ENCODE data around the gene FABP1. TPM values are rescaled to one million over a fixed set of nuclear protein-coding genes. Genes with fewer than 3 reads are reported as not detected.

The FABP1 gene
- polyA plus RNA-seq, 1 of the 3 experiments (the other 2 are of a cell fraction): not detected

GRCh38 chr2:88141952-88142351, 14.1 kb upstream of the FABP1 start:
- no peak overlapping the region for H3K4me3 ChIP-seq (ENCODE audit: low read depth in 2 of 2, low read length in 1 of 2)
- H3K27ac ChIP-seq (ENCODE audit: low read depth in 2 of 2, low read length in 1 of 2): no peak overlapping the region
- H3K79me2 ChIP-seq (ENCODE audit: insufficient read depth): no peaks in the 10 kb centered on the region
- ChIA-PET CTCF (interaction anchor here (0.8 to 1.3 kb wide), 3 partner anchors 18 to 81 kb away, joined by 3 to 6 read pairs (median 3); no protein-coding TSS in a partner anchor), POLR2A (no interaction called here)
- H3K9ac ChIP-seq: no peak overlapping the region
- H3K9me2 ChIP-seq: no peaks in the 10 kb centered on the region
- no peak overlapping the region for H2AFZ ChIP-seq (ENCODE audit: low read depth)
- 43% methylated on average over 2 of the region's 2 CpGs for whole genome bisulfite sequencing (ENCODE audit: low lambda C conversion rate)
- no peaks in the 10 kb centered on the region for H3F3A ChIP-seq (replicated peaks; ENCODE audit: insufficient read depth)
- H4K20me1 ChIP-seq (ENCODE audit: insufficient read depth): no peaks in the 10 kb centered on the region
- no peak for DNase-seq
- no peaks in the 10 kb centered on the region for H3K4me1 ChIP-seq (ENCODE audit: control insufficient read depth in 1 of 2, insufficient read depth in 2 of 2, low read depth in 1 of 2, low read length in 1 of 2)
- no peak for TF ChIP-seq CHD2 (IDR thresholded peaks at IDR 0.05; ENCODE audit: low read length, partially characterized antibody)
- no peaks in the 10 kb centered on the region for H3K27me3 ChIP-seq (ENCODE audit: insufficient read depth)
- no peaks in the 10 kb centered on the region for H3K9me3 ChIP-seq
- H3K4me2 ChIP-seq: no peak overlapping the region
- no peaks in the 10 kb centered on the region for H3K36me3 ChIP-seq (replicated peaks in 1 of 2; ENCODE audit: control insufficient read depth in 1 of 2, insufficient read depth in 2 of 2, low read length in 1 of 2)

- no peak overlapping the region for H2AFZ ChIP-seq (ENCODE audit: low read depth)
- no peaks in the 10 kb centered on the region for H3F3A ChIP-seq (replicated peaks; ENCODE audit: insufficient read depth)
- no peaks in the 10 kb centered on the region for H3K4me1 ChIP-seq (ENCODE audit: control insufficient read depth in 1 of 2, insufficient read depth in 2 of 2, low read depth in 1 of 2, low read length in 1 of 2)
- no peaks in the 10 kb centered on the region for H3K36me3 ChIP-seq (replicated peaks in 1 of 2; ENCODE audit: control insufficient read depth in 1 of 2, insufficient read depth in 2 of 2, low read length in 1 of 2)
- H3K9me2 ChIP-seq: no peaks in the 10 kb centered on the region
- H3K4me2 ChIP-seq: no peak overlapping the region
- no peak for TF ChIP-seq FOSL2 (IDR thresholded peaks at IDR 0.05; ENCODE audit: borderline replicate concordance, low read depth)
- no peak for TF ChIP-seq IRF3 (IDR thresholded peaks at IDR 0.05; ENCODE audit: low read depth, low read length)
- TF ChIP-seq ELF1 (IDR thresholded peaks at IDR 0.05): no peak
- TF ChIP-seq MXI1 (IDR thresholded peaks at IDR 0.05; ENCODE audit: low read depth, low read length): no peak
- TF ChIP-seq FOXM1 (IDR thresholded peaks at IDR 0.05; ENCODE audit: low read depth): no peak
- no peak for TF ChIP-seq RAD21 (IDR thresholded peaks at IDR 0.05; ENCODE audit: low read length)
- no peak for TF ChIP-seq POLR2AphosphoS5 (IDR thresholded peaks at IDR 0.05; ENCODE audit: low read depth, low read length)
- no peaks in the 10 kb centered on the region for H4K20me1 ChIP-seq (ENCODE audit: insufficient read depth)
- no peaks in the 10 kb centered on the region; the same call in 1 of the 2 replicates for H3K27me3 ChIP-seq (ENCODE audit: insufficient read depth)
- H3K4me3 ChIP-seq (ENCODE audit: low read depth in 2 of 2, low read length in 1 of 2): no peak overlapping the region
- no peak for DNase-seq
- ChIA-PET CTCF (interaction anchor here (1.1 kb wide), 1 partner anchor 20 kb away, joined by 6 read pairs; no protein-coding TSS in a partner anchor), POLR2A (no interaction called here)
- H3K9ac ChIP-seq: no peak overlapping the region
- 18% methylated on average over 6 of the region's 6 CpGs for WGBS (ENCODE audit: low lambda C conversion rate)
- no peak overlapping the region for H3K27ac ChIP-seq (ENCODE audit: low read depth in 2 of 2, low read length in 1 of 2)
- H3K9me3 ChIP-seq: no peaks in the 10 kb centered on the region
- H3K79me2 ChIP-seq (ENCODE audit: insufficient read depth): no peaks in the 10 kb centered on the region
Measured at GRCh38 chr2:88139804-88140203, 11.9 kb upstream of the FABP1 start.

- DNase-seq: no peak
- Histone ChIP-seq H3K36me3 (replicated peaks in 1 of 2; ENCODE audit: control insufficient read depth in 1 of 2, insufficient read depth in 2 of 2, low read length in 1 of 2) (no peaks in the 10 kb centered on the region), H3K27me3 (ENCODE audit: insufficient read depth) (no peaks in the 10 kb centered on the region; the same call in 1 of the 2 replicates), H4K20me1 (ENCODE audit: insufficient read depth) (no peaks in the 10 kb centered on the region), H2AFZ (ENCODE audit: low read depth) (no peak overlapping the region), H3K27ac (ENCODE audit: low read depth in 2 of 2, low read length in 1 of 2) (no peak overlapping the region), H3F3A (replicated peaks; ENCODE audit: insufficient read depth) (no peaks in the 10 kb centered on the region), H3K79me2 (ENCODE audit: insufficient read depth) (no peaks in the 10 kb centered on the region), H3K9ac (no peak overlapping the region), H3K9me2 (no peaks in the 10 kb centered on the region), H3K4me2 (no peak overlapping the region), H3K9me3 (no peaks in the 10 kb centered on the region), H3K4me1 (ENCODE audit: control insufficient read depth in 1 of 2, insufficient read depth in 2 of 2, low read depth in 1 of 2, low read length in 1 of 2) (no peaks in the 10 kb centered on the region), H3K4me3 (ENCODE audit: low read depth in 2 of 2, low read length in 1 of 2) (no peak overlapping the region)
- ChIA-PET POLR2A (no interaction called here), CTCF (interaction anchor here (1.0 to 1.1 kb wide), 2 partner anchors 21 to 79 kb away, joined by 3 to 6 read pairs; no protein-coding TSS in a partner anchor)
- WGBS (ENCODE audit: low lambda C conversion rate): 12% methylated on average over 2 of the region's 2 CpGs
- no peak for TF ChIP-seq ELF1 (IDR thresholded peaks at IDR 0.05)
Measured at GRCh38 chr2:88139203-88139702, 11.4 kb upstream of the FABP1 start.

All from SK-N-SH (cell line).